Cardiac muscle cell (in vitro differentiated cells and primary cell): ENCODE results near the gene HS2ST1. TPM values are rescaled to one million over a fixed set of nuclear protein-coding genes. Genes with fewer than 3 reads are reported as not detected.

Source experiments
- DNase-seq, 2 donors: peaks; one replicate each; pipeline versions ENCODE4 v3.0.0 to v3.0.0-alpha.2; 2010 to 2017; ENCODE audit warnings: low read depth in 1 of 2, low spot score in 1 of 2
- H3K27ac ChIP-seq: fragments of 200-600 bp; sonication (generic); 2 replicates; pipeline ENCODE4 v1.5.1; 2016
- H3K27me3 ChIP-seq: fragments of 200-600 bp; sonication (generic); 2 replicates; pipeline ENCODE4 v1.6.0; 2016; ENCODE audit warnings: control low read depth
- H3K36me3 ChIP-seq: fragments of 200-600 bp; sonication (generic); 2 replicates; pipeline ENCODE4 v1.5.1; 2016; ENCODE audit warnings: control low read depth
- H3K4me1 ChIP-seq: fragments of 200-600 bp; sonication (generic); 2 replicates; pipeline ENCODE4 v1.8.1; 2017; ENCODE audit warnings: low read depth, mild to moderate bottlenecking, mixed run types
- H3K4me3 ChIP-seq: fragments of 200-600 bp; sonication (generic); 2 replicates; pipeline ENCODE4 v1.5.1; 2016; ENCODE audit warnings: mild to moderate bottlenecking
- H3K9me3 ChIP-seq: fragments of 200-600 bp; sonication (generic); 2 replicates; pipeline ENCODE4 v1.5.1; 2017; ENCODE audit warnings: low read depth, mild to moderate bottlenecking, control low read depth
- CTCF ChIP-seq: IDR thresholded peaks from 2 replicates; pipeline ENCODE4 v1.5.1; 2012; ENCODE audit warnings: low read depth, mild to moderate bottlenecking, low read length
- polyA plus RNA-seq: library from polyadenylated mRNA; unstranded; fragments of >200 nt; fragmentation: Nextera tagmentation; extraction: Ambion mirVana; gene quantifications from 2 replicates; pipeline ENCODE4 v1.2.1, GENCODE V29; 2016
- total RNA-seq: library from RNA; depleted of rRNA; stranded (reverse); fragments of >200 nt; gene quantifications from 2 replicates; pipeline ENCODE4 v1.2.3, GENCODE V29; 2016

HS2ST1 gene
- total and polyA plus RNA-seq, 2 experiments from 2014 or later = 13.9 to 19.0 TPM

DNA sequence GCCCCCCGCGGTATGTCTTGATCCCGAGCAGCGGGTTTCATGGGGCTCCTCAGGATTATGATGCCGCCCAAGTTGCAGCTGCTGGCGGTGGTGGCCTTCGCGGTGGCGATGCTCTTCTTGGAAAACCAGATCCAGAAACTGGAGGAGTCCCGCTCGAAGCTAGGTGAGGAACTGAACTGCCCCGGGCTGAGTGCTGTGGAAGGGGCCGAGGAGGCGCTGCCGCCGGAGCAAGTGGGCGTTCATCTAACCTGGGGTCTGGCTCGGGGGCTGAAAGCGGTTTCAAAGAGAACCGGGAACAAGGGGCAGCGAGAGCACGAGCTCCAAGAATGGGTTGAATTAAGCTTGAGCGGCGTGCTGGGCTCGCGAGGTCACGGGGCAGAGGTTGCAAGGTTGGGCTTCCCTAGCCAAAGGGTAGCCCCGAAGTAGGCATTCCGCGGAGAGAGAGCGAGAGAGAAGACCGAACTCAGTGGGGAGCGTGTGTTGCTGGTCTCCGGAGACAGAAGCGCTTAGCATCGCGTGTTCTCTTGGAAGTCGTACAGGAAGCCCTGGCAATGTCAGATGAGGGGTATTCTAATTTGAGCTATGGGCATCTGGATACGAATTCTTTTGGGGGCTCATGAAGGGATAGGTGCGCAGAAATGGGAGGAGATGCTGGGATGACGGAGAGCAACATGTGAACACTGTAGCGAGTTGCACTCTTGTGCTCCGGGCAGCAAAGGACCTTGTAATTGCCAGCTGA lies 732 bp downstream of the HS2ST1 start:
- H3K36me3 ChIP-seq = no peaks in the 10 kb centered on the region
- H3K27ac ChIP-seq = peak overlapping the region; percentile 73
- H3K27me3 ChIP-seq = no peaks in the 10 kb centered on the region
- DNase-seq = peak; percentile 63 to 68
- peaks cover 17% of the 10 kb centered on the region for H3K4me1 ChIP-seq
- no peaks in the 10 kb centered on the region for H3K9me3 ChIP-seq
- H3K4me3 ChIP-seq = peak overlapping the region; percentile 98
- no peak for TF ChIP-seq CTCF

GRCh38 chr1:86915737-86916235 lies 1.4 kb downstream of the HS2ST1 start:
- H3K4me1 ChIP-seq = peaks cover 17% of the 10 kb centered on the region
- no peak for TF ChIP-seq CTCF
- no peak for DNase-seq
- H3K9me3 ChIP-seq = no peaks in the 10 kb centered on the region
- H3K27me3 ChIP-seq = no peaks in the 10 kb centered on the region
- peak overlapping the region; percentile 98 for H3K4me3 ChIP-seq
- H3K27ac ChIP-seq = peak overlapping the region; percentile 73
- H3K36me3 ChIP-seq = no peaks in the 10 kb centered on the region

- Histone ChIP-seq H3K9me3 (no peaks in the 10 kb centered on the region), H3K36me3 (no peaks in the 10 kb centered on the region), H3K4me3 (peak overlapping the region; percentile 98), H3K27ac (no peak overlapping the region), H3K27me3 (no peaks in the 10 kb centered on the region), H3K4me1 (peaks cover 17% of the 10 kb centered on the region)
- TF ChIP-seq CTCF = no peak
- DNase-seq = no peak
These were observed 2.3 kb downstream of the HS2ST1 start for GRCh38 chr1:86916752-86917151.

DNA sequence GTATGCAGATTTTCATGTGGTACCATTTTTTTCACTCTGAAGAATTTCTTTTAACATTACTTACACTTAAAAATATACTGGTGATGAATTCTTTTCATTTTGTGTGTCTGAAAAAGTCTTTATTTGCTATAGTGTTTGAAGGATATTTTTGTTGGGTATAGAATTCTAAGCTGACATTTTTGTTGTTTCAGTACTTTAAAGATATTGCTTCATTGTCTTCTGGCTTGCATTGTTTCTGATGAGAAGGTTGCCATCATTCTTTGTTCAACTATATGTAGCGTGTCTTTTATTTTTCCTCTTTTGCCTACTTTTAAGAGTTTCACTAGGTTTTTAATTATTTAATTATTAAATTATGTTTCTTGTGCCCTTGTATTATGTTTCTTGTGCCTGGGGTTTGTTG lies 8.0 kb downstream of the HS2ST1 start:
- no peak for TF ChIP-seq CTCF
- no peaks in the 10 kb centered on the region for H3K4me1 ChIP-seq
- H3K27me3 ChIP-seq = no peaks in the 10 kb centered on the region
- no peak for DNase-seq
- H3K4me3 ChIP-seq = no peak overlapping the region
- no peak overlapping the region for H3K27ac ChIP-seq
- H3K9me3 ChIP-seq = no peaks in the 10 kb centered on the region
- no peaks in the 10 kb centered on the region for H3K36me3 ChIP-seq

DNA sequence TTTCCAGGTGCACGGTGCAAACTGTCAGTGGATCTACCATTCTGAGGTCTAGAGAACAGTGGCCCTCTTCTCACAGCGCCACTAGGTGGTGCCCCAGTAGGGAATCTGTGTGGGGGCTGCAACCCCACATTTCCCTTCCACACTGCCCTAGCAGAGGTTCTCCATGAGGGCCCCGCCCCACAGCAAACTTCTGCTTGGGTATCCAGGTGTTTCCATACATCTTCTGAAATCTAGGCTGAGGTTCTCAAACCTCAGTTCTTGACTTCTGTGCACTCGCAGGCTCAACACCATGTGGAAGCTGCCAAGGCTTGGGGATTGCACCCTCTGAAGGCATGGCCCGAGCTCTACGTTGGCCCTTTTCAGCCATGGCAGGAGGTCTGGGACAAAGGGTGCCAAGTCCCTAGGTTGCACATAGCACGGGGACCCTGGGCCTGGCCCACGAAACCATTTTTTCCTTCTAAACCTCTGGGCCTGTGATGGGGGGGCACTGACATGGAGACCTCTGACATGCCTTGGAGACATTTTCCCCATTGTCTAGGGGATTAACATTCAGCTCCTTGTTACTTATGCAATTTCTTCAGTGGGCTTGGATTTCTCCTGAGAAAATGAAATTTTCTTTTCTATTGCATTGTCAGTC lies 10.0 kb downstream of the HS2ST1 start:
- DNase-seq = no peak
- no peaks in the 10 kb centered on the region for H3K27me3 ChIP-seq
- H3K4me3 ChIP-seq = no peak overlapping the region
- no peak overlapping the region for H3K27ac ChIP-seq
- H3K4me1 ChIP-seq = peaks cover 10% of the 10 kb centered on the region
- TF ChIP-seq CTCF = no peak
- H3K36me3 ChIP-seq = no peaks in the 10 kb centered on the region
- H3K9me3 ChIP-seq = no peaks in the 10 kb centered on the region
